RWPE2 (cell line): ENCODE measurements around the gene FOXG1.

Experiments used
- ATAC-seq: fragments of 200-7000 bp; cut with Tn5 transposase; 3 replicates; pipeline ENCODE4 v1.9.1; 2021; ENCODE audit warnings: low read depth
- DNase-seq: peaks from one replicate; pipeline ENCODE4 v3.0.0-alpha.2; 2020; ENCODE audit warnings: low spot score
- H3K27ac ChIP-seq: fragments of 450-650 bp; 2 replicates; pipeline ENCODE4 v1.5.1; 2017; ENCODE audit warnings: mild to moderate bottlenecking; ENCODE audit not compliant: poor library complexity, severe bottlenecking
- H3K27me3 ChIP-seq: fragments of 250-450 bp; sonication (Bioruptor Pico); 2 replicates; pipeline ENCODE4 v1.5.1; 2021; ENCODE audit warnings: mild to moderate bottlenecking, moderate library complexity; ENCODE audit not compliant: insufficient read depth, poor library complexity, severe bottlenecking
- H3K36me3 ChIP-seq: fragments of 250-450 bp; sonication (Bioruptor Pico); 2 replicates; pipeline ENCODE4 v1.5.1; 2020; ENCODE audit warnings: low read depth, mild to moderate bottlenecking, moderate library complexity
- H3K4me1 ChIP-seq: fragments of 250-450 bp; sonication (Bioruptor Pico); 2 replicates; pipeline ENCODE4 v1.5.1; 2021; ENCODE audit warnings: mild to moderate bottlenecking, moderate library complexity; ENCODE audit not compliant: insufficient read depth, poor library complexity, severe bottlenecking
- H3K4me3 ChIP-seq: fragments of 250-450 bp; sonication (Bioruptor Pico); 2 replicates; pipeline ENCODE4 v1.5.1; 2021; ENCODE audit warnings: mild to moderate bottlenecking, moderate library complexity; ENCODE audit not compliant: severe bottlenecking
- H3K9me3 ChIP-seq: fragments of 250-450 bp; sonication (Bioruptor Pico); 2 replicates; pipeline ENCODE4 v1.5.1; 2021; ENCODE audit warnings: mild to moderate bottlenecking, moderate library complexity; ENCODE audit not compliant: severe bottlenecking
- CTCF ChIP-seq: fragments of 450-650 bp; IDR thresholded peaks from one replicate; pipeline ENCODE4 v1.5.1; 2017; ENCODE audit warnings: mild to moderate bottlenecking, moderate library complexity; ENCODE audit not compliant: poor library complexity, severe bottlenecking

The FOXG1 gene

GRCh38 chr14:28780843-28781820 is 14.5 kb downstream of the FOXG1 start:
- no peaks in the 10 kb centered on the region for H3K9me3 ChIP-seq
- TF ChIP-seq CTCF = no peak
- no peaks in the 10 kb centered on the region for H3K4me1 ChIP-seq
- peaks cover 100% of the 10 kb centered on the region for H3K27me3 ChIP-seq
- no peaks in the 10 kb centered on the region for H3K36me3 ChIP-seq
- no peak for DNase-seq
- no peak overlapping the region for H3K27ac ChIP-seq
- ATAC-seq = 0 out of 3 replicates have a peak, but pooled peaks have one; percentile 42
- no peak overlapping the region for H3K4me3 ChIP-seq

- Histone ChIP-seq H3K4me3 (no peak overlapping the region), H3K27ac (no peak overlapping the region), H3K9me3 (peaks cover 2% of the 10 kb centered on the region), H3K27me3 (peaks cover 100% of the 10 kb centered on the region), H3K36me3 (no peaks in the 10 kb centered on the region), H3K4me1 (no peaks in the 10 kb centered on the region)
- DNase-seq = no peak
- no peak for TF ChIP-seq CTCF
- no peak for ATAC-seq
Observed at GRCh38 chr14:28782301-28782700, 15.7 kb downstream of the FOXG1 start.

GRCh38 chr14:28783664-28784063 is 17.1 kb downstream of the FOXG1 start:
- no peak for DNase-seq
- no peak for ATAC-seq
- Histone ChIP-seq H3K27ac (no peak overlapping the region), H3K27me3 (peaks cover 97% of the 10 kb centered on the region), H3K4me1 (no peaks in the 10 kb centered on the region), H3K36me3 (no peaks in the 10 kb centered on the region), H3K9me3 (peaks cover 2% of the 10 kb centered on the region), H3K4me3 (no peak overlapping the region)
- TF ChIP-seq CTCF = no peak

GRCh38 chr14:28784096-28785048 is 17.8 kb downstream of the FOXG1 start:
- Histone ChIP-seq H3K9me3 (peaks cover 2% of the 10 kb centered on the region), H3K4me1 (no peaks in the 10 kb centered on the region), H3K4me3 (no peak overlapping the region), H3K36me3 (no peaks in the 10 kb centered on the region), H3K27me3 (peaks cover 97% of the 10 kb centered on the region), H3K27ac (no peak overlapping the region)
- DNase-seq = no peak
- no peak for ATAC-seq
- TF ChIP-seq CTCF = no peak
